ENCODE results near the gene MAGEF1.
A peak's percentile ranks its signal among the peaks of the same experiment; 100 is the strongest.

Gene MAGEF1

GRCh38 chr3:184724699-184725098 is 12.8 kb upstream of the MAGEF1 start:
- no peak for DNase-seq

- DNase-seq, result no peak
Measured at GRCh38 chr3:184719709-184720108, 7.8 kb upstream of the MAGEF1 start.

- no peak for DNase-seq
Measured at GRCh38 chr3:184718431-184718830, 6.6 kb upstream of the MAGEF1 start.

GRCh38 chr3:184717399-184717983 is 5.6 kb upstream of the MAGEF1 start:
- DNase-seq, result peak; percentile 8

GRCh38 chr3:184716622-184717398 is 4.9 kb upstream of the MAGEF1 start:
- DNase-seq, result peak; percentile 18

GRCh38 chr3:184715943-184716621 is 4.2 kb upstream of the MAGEF1 start:
- peak; percentile 14 for DNase-seq

- no peak for DNase-seq
Measured at GRCh38 chr3:184713521-184713920, 1.7 kb upstream of the MAGEF1 start.

GRCh38 chr3:184713040-184713355 is 1.1 kb upstream of the MAGEF1 start:
- no peak for DNase-seq

- no peak for DNase-seq
Measured at GRCh38 chr3:184712248-184713039, 580 bp upstream of the MAGEF1 start.

GRCh38 chr3:184710870-184711492 is 883 bp downstream of the MAGEF1 start:
- DNase-seq, result peak; percentile 55

GRCh38 chr3:184703657-184704056 is 8.2 kb downstream of the MAGEF1 start:
- no peak for DNase-seq

- no peak for DNase-seq
Measured at GRCh38 chr3:184700759-184701158, 11.1 kb downstream of the MAGEF1 start.

GRCh38 chr3:184697845-184698244 is 14.0 kb downstream of the MAGEF1 start:
- no peak for DNase-seq

- DNase-seq, result no peak
Measured at GRCh38 chr3:184696697-184697096, 15.2 kb downstream of the MAGEF1 start.

GRCh38 chr3:184694716-184695115 is 17.1 kb downstream of the MAGEF1 start:
- DNase-seq, result no peak

GRCh38 chr3:184694133-184694665 is 17.7 kb downstream of the MAGEF1 start:
- no peak for DNase-seq

- DNase-seq, result no peak
Measured at GRCh38 chr3:184693011-184693975, 18.6 kb downstream of the MAGEF1 start.

- DNase-seq, result no peak
Measured at GRCh38 chr3:184691397-184692231, 20.2 kb downstream of the MAGEF1 start.

- DNase-seq, result no peak
Measured at GRCh38 chr3:184690192-184690883, 21.5 kb downstream of the MAGEF1 start.

- no peak for DNase-seq
Measured at GRCh38 chr3:184688882-184689271, 23.0 kb downstream of the MAGEF1 start.

All from stimulated activated CD8-positive, alpha-beta memory T cell treated with anti-CD3 and anti-CD28 coated beads, Interleukin-4, amount 100 ng/mL, for 48 hours (primary cell).